Osteocyte (in vitro differentiated cells): ENCODE data around the gene SH3PXD2A. TPM values are rescaled to one million over a fixed set of nuclear protein-coding genes. Genes with fewer than 3 reads are reported as not detected.
A peak's percentile ranks its signal among the peaks of the same experiment; 100 is the strongest.

Source experiments
- DNase-seq: peaks from one replicate; pipeline ENCODE4 v3.0.0; 2021; ENCODE audit warnings: mixed read lengths; ENCODE audit not compliant: unreplicated experiment; ENCODE audit errors: extremely low spot score
- H3K27ac Mint-ChIP-seq: one replicate; pipeline ENCODE4 v1.8.0; 2021; ENCODE audit warnings: mild to moderate bottlenecking, mixed read lengths; ENCODE audit not compliant: unreplicated experiment
- H3K27me3 Mint-ChIP-seq: one replicate; pipeline ENCODE4 v1.8.0; 2021; ENCODE audit warnings: mixed read lengths; ENCODE audit not compliant: unreplicated experiment
- H3K36me3 Mint-ChIP-seq: one replicate; pipeline ENCODE4 v1.8.0; 2021; ENCODE audit warnings: mixed read lengths; ENCODE audit not compliant: unreplicated experiment
- H3K4me1 Mint-ChIP-seq: one replicate; pipeline ENCODE4 v1.8.0; 2021; ENCODE audit warnings: mixed read lengths; ENCODE audit not compliant: unreplicated experiment
- H3K4me3 Mint-ChIP-seq: one replicate; pipeline ENCODE4 v1.8.0; 2021; ENCODE audit warnings: mild to moderate bottlenecking, moderate library complexity, mixed read lengths; ENCODE audit not compliant: unreplicated experiment
- H3K9me3 Mint-ChIP-seq: one replicate; pipeline ENCODE4 v1.8.0; 2021; ENCODE audit warnings: mixed read lengths; ENCODE audit not compliant: unreplicated experiment
- total RNA-seq: library from RNA; stranded (reverse); gene quantifications from 2 replicates; pipeline ENCODE4 v1.2.1, GENCODE V29; 2021
- TF ChIP-seq, protein P1 (sequence below): fragments of 200-600 bp; sonication (generic); IDR thresholded peaks from 2 replicates; pipeline ENCODE4 v1.5.0; 2021; ENCODE audit warnings: antibody characterized with exemption, mild to moderate bottlenecking, moderate library complexity

SH3PXD2A gene
- total RNA-seq, 1 donor from 2014 or later = 43.0 TPM

DNA sequence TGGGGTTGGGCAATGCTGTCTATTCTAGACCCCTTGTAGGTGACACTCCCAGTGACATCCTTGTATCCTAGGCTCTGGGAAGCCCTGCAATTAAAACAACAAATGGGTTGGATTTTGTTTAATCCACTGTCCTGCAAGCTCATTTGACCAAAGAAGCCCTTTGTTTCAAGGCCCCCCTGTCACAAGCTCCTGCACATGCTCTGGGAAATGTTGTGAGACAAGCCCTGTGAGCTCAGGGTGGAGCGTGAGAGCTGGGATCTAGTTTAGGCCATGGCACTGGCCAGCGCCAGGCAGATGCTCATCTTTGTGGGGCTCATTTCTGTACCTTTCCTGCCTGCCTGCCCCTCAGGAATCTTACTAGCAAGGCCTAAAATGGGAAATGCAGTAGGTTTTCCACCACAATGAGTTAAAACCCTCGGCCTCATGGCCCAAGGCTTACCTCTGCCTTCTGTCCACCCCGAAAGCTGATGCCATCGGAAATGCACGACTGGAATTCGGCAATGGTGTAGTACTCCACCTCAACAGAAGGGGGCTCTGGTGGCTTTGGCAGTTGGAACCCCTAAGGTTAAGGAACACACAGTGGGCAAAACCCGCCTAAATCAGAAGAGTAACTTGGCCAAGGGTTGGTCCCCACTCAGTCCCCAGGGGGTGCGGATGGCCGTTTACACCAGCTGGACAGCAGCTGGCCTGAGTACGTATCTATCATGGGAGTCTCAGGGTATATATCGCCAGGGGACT, 249.8 kb downstream of the SH3PXD2A start:
- H3K36me3 Mint-ChIP-seq = peaks cover 20% of the 10 kb centered on the region

DNA sequence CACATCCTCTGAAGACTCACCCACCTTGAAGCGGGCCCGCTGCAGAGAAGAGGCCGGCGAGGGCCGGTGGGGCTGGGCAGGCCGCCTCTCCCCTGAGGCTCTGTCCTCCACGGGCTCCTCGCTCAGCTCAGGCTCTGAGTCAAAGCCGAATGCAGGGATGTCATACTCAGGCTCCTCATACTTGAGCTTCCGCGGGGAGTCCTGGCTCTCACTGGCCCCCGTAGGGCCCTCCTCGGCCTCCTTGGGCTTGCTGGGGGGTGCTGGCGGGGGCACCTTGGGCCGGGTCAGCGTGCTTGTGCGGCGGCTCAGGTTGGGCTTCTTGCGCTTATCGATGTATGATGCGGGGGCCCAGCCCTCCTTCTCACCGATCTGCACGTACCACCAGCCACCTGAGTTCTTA, 252.0 kb downstream of the SH3PXD2A start:
- peaks cover 15% of the 10 kb centered on the region for H3K36me3 Mint-ChIP-seq
- H3K27ac Mint-ChIP-seq = no peak overlapping the region
- TF ChIP-seq, protein P1, sequence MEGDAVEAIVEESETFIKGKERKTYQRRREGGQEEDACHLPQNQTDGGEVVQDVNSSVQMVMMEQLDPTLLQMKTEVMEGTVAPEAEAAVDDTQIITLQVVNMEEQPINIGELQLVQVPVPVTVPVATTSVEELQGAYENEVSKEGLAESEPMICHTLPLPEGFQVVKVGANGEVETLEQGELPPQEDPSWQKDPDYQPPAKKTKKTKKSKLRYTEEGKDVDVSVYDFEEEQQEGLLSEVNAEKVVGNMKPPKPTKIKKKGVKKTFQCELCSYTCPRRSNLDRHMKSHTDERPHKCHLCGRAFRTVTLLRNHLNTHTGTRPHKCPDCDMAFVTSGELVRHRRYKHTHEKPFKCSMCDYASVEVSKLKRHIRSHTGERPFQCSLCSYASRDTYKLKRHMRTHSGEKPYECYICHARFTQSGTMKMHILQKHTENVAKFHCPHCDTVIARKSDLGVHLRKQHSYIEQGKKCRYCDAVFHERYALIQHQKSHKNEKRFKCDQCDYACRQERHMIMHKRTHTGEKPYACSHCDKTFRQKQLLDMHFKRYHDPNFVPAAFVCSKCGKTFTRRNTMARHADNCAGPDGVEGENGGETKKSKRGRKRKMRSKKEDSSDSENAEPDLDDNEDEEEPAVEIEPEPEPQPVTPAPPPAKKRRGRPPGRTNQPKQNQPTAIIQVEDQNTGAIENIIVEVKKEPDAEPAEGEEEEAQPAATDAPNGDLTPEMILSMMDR = no peak
- H3K4me1 Mint-ChIP-seq = peaks cover 8% of the 10 kb centered on the region
- H3K27me3 Mint-ChIP-seq = no peaks in the 10 kb centered on the region
- no peak overlapping the region for H3K4me3 Mint-ChIP-seq
- no peaks in the 10 kb centered on the region for H3K9me3 Mint-ChIP-seq
- no peak for DNase-seq

More for the DNA sequence above, 249.8 kb downstream of the SH3PXD2A start:
- TF ChIP-seq, protein P1 = peak; percentile 68
- Mint-ChIP-seq H3K4me3 (no peak overlapping the region), H3K9me3 (no peaks in the 10 kb centered on the region), H3K27me3 (no peaks in the 10 kb centered on the region), H3K4me1 (peaks cover 4% of the 10 kb centered on the region), H3K27ac (no peak overlapping the region)
- no peak for DNase-seq

DNA sequence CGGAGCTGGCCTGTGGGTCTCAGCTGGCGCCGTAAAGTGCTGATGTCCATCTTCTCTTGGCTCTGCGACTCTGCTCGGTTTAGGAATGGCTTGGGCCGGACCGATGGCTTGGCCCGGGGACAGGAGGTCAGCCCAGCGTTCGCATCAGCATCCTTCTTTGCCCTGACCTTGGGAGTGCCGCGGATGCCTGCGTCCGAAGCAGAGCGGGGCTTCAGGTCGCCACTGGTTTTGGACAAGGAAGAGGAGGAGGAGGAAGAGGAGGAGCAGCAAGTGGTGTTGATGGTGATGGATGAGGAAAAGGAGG, 252.6 kb downstream of the SH3PXD2A start:
- Mint-ChIP-seq H3K9me3 (no peaks in the 10 kb centered on the region), H3K4me3 (no peak overlapping the region), H3K27me3 (no peaks in the 10 kb centered on the region), H3K36me3 (peaks cover 15% of the 10 kb centered on the region), H3K27ac (no peak overlapping the region), H3K4me1 (peaks cover 8% of the 10 kb centered on the region)
- no peak for DNase-seq
- TF ChIP-seq, protein P1 = no peak

DNA sequence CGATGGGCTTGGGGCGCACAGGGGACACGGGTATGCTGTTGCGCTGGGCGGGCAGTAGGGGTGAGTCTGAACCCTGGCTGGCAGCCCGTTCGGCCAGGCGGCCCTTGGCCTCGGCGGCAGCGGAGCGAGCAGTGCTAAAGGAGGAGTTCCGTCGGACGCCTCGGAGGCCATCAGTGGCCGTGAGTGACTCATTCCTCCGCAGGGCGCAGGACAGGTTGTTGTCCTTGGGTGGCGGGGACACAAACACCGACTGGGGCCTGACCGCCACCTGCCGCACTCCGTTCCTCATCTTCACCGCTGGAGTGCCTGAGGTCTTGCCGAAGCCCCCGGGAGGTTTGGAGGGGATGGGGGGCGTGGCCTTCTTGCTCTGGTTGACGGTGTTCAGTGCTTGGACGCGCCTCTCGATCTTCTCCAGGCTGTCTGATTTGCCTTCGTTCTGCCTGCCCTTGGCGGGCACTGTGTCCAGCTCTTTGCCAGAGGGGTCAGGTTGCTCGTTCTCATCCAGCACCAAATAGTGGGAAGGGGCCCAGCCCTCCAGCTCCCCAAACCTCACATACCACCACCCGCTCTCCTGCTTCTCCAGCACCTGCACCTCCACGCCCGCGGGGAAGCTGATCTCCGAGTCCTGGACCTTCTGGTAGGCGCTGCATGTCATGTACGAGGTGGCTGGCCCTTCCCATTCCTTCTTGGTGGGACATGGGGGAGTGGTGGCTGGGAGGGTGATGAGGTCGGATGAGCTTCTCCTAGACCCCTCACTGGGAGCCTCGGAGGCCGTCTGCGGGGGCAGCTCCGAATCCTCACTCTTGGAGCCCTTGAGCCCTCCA, 253.1 kb downstream of the SH3PXD2A start:
- Mint-ChIP-seq H3K36me3 (peaks cover 15% of the 10 kb centered on the region), H3K27me3 (no peaks in the 10 kb centered on the region), H3K4me1 (peaks cover 8% of the 10 kb centered on the region), H3K27ac (no peak overlapping the region), H3K4me3 (no peak overlapping the region), H3K9me3 (no peaks in the 10 kb centered on the region)
- no peak for DNase-seq
- TF ChIP-seq, protein P1 = no peak

DNA sequence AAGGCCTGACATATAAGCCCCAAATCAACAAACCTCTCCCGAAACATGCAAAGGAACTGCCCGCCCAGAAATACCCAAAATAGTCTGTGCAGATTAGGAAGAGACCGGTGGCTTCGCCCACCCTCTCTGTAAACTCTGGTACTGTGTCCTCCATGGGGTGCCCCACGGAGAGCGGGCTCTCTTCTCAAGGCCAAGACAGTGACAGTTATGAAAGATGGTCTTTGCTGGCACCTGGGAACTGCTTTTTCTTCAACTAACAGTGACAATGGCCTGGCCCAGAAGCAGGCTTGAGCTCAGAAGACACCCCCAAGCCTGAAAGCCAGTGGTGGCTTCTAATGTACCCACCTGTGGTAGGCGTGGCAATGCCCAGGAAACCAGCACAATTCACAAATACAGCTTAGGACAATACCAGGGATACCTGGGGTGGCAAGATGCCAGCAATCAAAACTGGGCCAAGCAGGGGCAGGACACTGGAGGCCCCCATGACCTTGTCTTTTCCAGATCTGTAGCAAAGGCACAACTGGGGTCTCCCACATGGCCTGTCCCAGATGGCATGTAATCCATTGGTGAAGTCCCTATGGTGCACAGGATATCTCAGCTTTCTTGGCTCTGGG, 254.3 kb downstream of the SH3PXD2A start:
- Mint-ChIP-seq H3K9me3 (no peaks in the 10 kb centered on the region), H3K4me1 (peaks cover 8% of the 10 kb centered on the region), H3K27me3 (no peaks in the 10 kb centered on the region), H3K27ac (no peak overlapping the region), H3K36me3 (peaks cover 15% of the 10 kb centered on the region), H3K4me3 (no peak overlapping the region)
- TF ChIP-seq, protein P1 = no peak
- DNase-seq = no peak
